ENCODE results near the gene CPA1.

The CPA1 gene

DNA sequence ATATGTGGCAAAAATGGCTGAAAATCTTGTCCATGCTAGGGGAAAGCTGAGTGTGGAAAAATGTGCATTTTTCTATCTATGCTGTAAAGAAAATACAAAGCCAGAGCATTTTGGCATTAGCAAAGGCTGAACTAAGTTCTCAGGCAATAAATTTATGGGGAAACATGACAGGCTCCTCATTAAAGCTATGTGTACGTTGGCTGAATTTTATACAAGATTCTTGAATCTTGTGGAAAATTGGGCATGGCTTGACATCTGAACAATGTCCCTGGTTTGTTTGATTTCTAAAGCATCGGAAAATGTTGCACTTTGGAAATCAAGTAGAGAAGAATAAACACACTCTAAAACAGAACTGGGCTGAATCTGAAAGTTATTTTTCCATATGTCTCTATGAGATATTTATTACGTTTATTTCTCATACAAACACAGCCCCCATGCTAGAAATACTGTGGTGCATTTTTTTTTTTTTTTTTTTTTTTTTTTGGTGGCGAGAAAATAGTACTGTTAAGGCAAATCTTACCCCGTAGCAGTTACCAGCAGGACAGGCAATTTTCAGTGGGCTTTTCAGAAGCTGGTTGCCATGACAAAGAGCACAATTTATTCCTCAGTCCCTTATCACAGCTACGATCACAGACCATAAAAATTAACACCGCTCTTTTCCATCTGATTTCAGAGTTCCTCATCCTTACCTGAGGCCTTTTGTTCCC, 16.9 kb downstream of the CPA1 start:
- DNase-seq: no peak

DNA sequence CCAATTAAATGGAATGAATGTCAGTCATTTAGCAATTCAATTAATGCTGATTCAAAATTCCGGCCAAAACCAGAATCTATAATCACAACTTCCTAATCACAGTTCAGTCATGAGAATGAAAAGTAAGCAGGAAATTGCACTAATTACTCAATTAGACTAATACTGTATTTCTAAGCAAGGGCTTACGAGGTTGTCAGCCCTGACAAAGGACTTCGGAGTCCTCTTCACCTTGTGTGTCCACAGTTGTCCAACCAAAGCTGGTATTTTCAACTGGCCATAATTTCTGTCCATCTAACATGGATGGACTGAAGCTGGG, 17.4 kb downstream of the CPA1 start:
- no peak for DNase-seq

DNA sequence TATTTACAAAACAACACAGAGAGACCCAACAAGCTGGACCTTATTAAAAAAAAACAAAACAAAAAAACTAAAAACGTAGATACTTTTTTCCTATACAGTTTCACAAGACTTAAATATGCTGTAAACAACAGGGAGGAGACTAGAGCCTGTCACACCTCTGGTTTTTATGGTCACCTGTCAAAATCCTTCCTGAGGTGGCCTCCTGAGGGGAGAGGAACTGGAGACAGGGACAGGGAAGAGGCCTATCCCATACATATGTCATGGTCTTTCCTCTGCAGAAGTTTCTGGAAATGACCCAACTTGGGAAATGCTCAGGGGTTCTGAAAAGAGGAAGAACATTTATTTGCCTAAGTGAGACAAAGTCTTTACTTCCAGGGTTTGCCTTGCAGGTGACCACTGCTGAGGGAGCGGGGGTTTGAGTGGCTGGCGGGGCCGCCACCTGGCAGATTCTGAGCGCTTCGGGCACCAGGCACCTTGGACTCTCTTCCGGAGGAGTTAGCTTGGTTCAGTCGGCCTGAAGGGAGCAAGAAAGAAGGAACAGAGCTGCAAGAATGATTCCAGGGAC, 18.3 kb downstream of the CPA1 start:
- DNase-seq: no peak

DNA sequence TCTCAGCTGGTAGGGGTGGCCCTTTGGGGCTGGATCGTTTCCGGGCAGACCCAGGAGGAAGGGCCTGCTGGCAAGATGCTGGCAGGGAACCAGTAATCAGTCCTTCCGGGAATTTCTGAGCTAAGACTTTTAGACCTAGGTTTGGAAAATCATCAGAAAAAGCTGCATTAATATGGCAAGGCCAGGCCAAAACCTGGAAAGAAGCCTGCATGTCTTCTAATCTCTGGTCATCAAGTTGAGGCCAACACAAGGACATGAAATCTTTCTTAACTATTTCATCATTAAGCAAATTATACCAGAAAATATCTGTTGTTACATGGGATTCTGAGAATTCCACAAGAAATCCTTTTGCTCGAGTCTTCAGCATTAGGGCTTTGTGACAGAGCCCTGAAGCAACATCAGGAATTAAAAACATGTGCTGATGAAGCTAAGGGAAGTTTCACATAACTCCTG, 19.9 kb downstream of the CPA1 start:
- no peak for DNase-seq

DNA sequence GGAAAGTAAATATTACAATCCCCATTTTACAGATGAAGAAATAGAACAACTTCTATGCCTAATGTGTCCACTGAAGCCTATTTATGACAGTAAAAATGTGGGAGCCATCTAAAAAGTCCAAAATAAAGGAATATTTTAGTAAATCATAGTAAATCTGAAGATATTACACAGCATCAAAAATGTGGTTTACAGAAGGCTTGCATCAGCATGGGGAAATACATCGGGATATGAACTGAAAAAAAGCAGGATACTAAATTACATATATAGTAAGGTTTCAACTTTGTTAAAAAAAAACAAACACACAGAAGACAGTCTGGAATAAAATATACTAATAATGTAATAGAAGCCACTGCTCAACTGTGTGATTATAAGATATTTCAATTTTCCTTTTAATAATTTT, 20.8 kb downstream of the CPA1 start:
- no peak for DNase-seq

DNA sequence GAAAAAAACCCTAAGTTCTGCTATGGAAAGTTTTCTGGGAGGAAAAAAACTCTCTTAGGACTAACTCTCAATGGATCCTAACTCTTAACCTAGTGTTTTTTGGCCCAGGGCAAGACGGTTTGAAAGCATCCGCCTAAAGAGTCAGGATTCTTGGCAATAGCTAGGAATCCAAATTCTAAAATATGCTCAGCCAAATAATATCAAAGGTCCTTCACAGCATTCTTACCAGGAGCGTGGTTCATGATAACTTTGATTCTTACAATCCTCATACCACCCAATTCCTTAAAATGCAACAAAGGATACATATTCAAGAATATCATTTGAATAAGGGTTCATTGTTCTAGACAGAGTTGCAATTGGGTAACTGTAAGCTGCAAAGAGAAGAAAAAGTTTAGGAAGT, 21.3 kb downstream of the CPA1 start:
- no peak for DNase-seq

DNA sequence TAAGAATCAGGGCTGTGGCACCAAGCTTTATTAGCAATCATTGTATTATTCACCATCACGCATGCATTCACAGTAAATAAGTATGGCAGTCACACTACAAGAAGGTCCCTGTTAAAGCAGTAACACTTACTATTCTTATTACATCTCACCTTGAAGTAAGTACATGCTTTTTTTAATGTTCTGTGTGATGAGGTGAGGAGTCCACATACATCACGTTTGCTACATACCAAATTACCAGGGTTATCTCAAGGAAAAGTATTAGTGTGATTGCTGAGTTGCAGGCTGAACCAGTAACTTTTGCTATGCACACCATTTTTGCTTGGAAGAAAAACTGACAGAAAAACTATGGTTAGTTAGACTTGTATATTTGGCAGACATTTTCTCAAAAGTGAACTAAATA, 24.7 kb downstream of the CPA1 start:
- DNase-seq: no peak

DNA sequence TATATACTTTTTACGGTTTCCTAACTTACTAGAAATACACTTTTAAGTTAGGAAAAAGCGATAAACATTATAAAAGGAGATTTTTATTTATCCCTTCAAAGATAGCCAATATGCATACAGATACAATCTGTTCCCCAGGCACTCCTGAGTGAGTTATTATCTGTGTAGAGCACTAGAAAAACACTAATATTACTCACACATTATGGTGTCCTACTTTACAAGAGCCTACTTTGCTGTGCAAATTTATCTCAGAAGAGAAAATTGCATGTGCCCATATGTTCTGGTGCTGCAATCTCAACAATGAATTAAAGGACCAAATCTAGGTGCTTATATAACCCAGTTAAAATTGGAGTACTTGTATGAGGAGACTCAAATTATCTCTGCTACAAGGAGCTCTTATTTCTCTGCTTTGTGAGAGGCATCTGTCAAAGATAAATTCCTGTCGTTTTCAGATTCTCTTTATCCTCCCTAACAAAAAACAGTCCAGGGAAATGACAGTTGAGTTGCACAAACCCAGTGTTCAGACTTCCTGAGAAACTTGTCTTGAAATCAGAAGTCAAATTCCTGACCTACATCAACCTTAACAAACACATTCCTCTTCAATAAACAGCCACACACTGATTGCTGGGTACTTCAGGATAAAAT, 28.9 kb downstream of the CPA1 start:
- no peak for DNase-seq

DNA sequence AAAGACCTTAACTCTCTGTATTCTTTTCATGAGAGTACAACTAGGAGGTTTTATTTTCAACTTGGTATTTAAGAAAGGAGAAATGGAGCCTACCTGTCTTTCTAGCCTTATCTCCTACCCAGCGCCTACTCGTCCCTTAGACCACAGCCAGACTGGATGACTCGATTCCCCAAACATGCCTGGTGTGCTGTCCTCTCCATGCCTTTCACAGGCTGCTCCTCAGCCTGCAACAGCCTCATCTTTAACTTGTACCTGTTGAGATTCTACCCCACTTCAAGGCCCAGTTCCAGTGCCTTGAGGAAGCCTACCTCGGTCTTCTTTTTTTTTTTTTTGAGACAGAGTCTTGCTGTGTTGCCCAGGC, 29.4 kb downstream of the CPA1 start:
- no peak for DNase-seq

DNA sequence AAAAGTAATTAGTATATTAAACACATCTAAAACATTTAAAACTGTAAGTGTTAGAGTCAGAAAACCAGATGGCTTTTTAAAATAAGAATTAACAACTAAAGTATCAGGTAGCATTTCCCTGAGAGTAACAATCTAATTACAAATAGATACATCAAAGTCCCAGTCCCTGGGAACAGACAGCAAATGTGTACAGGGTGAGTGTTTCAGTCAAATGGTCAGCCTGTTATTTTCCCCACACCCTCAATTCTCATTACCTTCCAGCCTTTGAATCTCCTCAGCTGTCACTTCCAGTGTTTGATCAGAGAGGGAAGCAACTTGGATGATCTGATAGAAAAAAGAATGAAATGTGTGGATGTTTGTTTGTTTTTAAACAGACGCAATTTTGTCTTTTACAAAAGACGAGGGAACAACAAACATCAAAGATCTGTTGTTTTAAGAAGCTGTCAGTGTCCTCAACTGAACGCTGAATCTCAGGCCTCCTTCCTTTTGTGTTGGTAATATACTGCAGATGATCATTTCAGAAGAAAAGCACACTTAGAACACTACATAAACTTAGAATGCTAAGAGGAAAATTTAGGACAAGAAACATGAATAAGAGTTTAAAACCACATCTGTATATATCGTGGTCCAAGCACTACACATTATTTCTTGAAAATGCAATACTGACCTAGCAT, 30.7 kb downstream of the CPA1 start:
- no peak for DNase-seq

DNA sequence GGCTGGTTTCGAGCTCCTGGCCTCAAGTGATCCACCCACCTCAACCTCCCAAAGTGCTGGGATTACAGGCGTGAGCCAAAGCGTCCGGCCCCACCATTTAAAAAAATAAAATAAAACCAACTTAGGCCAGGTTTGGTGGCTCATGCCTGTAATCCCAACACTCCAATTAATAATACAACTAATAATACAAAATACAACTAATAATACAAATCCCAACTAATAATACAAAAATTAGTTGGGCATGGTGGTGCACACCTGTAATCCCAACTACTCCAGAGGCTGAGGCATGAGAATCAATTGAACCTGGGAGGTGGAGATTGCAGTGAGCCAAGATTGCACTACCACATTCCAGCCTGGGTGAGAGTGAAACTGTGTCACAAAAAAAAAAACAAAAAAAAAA, 32.9 kb downstream of the CPA1 start:
- no peak for DNase-seq

DNA sequence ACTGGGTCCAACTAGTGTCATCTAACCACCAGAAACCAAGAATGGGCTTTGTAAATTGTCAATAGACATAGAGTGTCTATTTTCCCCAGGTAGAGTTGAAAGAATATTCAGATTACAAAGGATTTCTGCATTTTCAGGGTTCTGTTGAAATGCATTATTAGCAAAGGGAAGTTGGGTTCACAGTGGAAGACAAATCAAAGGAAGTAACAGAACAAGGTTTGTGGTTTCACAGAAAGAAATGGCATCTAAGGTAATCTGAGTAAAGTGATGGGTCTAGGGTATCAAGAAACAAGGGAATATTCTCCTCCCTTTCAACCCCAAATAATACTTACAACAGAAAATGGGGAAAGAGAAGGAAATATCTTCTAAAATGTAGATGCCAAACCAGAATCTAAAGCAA, 34.7 kb downstream of the CPA1 start:
- no peak for DNase-seq

DNA sequence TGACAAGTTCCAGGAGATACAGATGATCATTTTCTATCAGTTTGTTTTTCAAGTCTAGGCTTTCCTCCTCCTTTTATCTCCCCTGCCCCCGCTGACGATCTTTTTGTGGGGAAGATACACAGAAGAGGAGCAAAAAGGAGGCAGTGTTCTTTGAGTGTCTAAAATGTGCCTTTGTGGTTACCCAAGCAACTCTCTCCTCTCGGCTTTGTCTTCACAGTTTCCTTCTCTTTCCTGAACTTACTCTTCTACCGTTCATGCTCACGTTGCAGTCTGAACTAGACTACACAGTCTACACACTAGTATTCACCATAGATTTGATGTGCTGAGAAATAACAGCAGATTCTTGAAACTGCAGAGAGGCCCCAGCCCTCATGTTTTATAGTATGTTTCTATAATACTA, 36.9 kb downstream of the CPA1 start:
- DNase-seq: no peak

DNA sequence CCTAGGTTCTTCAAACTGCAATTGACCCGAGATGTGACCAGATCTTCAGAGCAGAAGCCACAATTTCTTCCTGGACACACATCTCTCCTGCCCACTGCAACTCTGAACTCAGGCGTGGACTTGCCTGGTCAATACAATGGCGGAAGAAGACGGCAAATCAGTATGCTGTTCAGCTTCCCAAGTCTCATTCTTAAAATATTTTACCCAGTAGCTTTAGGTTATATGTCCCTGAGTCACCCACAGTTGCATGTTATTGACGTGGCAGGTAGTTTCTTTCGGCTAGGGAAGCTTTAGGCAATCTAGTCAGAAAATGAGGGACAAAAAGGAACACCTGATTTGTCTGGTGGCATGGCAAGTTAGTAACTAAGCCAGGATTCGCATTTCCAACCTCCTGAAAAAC, 38.0 kb downstream of the CPA1 start:
- no peak for DNase-seq

DNA sequence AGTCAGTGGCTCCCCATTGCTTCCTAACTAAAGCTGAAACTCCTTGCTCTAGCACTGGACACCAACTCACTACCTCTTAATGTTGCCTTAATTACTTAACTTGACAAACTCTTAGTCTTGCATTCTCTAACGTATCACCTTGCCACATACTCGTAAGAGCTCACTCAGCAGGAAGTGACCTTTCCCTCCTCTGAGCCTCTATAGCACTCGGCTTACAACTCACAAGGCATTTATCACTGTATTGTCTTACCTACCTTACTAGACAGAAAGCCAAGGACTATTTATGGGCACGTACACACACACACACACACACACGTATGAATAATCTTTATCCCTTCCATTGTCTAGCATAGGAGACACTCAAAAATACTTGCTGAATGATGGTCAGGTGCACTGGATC, 39.4 kb downstream of the CPA1 start:
- DNase-seq: no peak

DNA sequence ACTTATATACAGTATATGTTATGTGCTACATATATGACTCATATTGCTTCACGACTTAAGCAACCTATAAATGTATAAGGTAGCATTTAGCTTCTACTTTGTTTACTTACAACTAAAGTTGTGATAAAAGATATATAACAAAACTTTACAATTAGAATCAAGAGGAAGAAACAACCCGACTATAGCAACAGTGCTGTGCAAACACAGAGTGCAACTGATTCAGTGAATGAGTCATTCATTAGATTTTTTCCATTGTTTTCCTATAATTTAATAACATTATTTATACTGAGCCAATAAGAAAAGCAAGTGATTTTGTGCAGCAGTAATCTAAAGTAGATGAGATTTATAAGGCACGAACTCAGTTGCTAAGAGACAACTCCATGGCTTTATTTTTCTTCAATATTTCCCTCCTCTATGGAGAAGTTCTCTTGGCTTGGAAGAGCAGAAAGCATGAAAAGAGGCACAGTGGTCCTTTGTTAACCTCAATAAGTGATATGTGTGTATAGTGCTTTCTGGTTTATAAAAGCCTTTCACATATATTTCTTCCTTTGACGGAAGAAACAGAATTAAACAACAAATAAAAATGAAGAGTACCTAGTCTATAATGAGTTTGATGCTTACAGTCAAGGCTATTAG, 40.8 kb downstream of the CPA1 start:
- DNase-seq: no peak

DNA sequence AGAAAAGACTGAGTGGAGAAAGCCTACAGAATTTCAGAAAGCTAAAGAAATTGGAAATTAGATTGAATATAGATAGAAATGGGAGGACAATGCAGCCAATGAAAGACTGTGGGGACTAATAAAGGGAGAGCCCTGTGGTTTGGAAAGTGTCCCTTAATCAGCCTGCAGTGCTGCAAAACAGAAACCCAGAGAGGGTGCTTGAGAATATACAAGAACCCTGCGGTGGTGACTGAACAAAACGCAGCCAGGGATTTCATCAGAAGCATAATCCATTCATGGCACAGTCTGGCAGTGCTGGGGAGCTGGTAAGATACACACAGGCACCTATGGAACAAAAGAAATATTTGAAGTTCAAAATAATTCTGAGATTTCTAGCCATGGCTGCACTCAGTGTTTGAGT, 41.4 kb downstream of the CPA1 start:
- no peak for DNase-seq

DNA sequence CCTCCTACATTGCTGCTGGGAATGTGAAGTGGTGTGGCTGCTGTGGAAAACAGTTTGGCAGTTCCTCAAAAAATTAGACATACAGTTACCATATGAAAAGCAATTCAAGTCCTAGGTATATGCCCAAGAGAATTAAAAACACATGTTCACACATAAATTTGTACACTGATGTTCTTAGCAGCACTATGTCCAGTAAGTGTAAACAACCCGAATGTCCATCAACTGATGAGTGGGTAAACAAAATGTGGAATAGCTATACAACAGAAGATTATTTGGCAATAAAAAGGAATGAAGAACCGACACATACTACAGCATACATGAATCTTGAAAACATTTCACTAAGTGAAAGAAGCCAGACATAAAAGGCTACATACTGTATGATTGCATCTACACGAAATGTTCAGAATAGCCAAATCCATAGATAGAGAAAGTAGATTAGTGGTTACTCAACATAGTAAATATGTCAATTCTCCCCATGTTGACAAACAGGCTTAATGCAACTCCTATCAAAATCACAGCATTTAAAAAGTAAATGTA, 43.3 kb downstream of the CPA1 start:
- DNase-seq: no peak

DNA sequence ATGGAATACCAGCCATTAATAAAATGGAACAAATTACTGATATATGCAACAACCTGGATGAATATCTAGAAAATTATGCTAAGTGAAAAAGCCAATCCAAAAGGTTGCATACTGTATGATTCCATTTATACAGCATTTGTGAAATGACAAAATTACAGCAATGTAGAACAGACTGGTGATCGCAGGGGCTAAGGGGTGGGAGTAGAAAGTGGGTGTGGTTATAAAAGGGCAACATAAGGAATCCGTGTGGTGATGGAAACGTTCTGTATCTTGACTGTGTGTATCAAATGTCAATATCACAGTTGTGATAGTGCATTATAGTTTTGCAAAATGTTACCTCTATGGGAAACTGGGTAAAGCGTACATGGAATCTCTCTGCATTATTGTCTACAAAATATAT, 45.5 kb downstream of the CPA1 start:
- DNase-seq: no peak

DNA sequence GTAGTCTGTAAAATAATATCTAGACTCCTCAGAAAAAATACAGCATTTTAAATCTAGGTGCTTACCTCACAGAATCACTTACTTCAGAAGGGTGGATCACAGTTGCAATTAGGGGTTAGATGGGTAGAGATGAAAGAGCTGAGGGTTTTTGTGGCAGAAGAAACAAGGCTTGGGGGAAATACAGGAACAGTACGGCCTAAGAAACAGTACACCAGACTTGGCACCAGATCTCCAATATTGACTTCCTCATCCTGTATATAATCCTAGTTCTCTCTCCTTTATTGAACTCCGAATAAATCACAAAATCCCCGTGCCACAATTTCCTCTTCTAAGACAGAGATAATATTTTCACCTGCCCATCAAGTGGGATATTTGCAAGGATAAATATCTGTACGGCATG, 46.3 kb downstream of the CPA1 start:
- DNase-seq: no peak

DNA sequence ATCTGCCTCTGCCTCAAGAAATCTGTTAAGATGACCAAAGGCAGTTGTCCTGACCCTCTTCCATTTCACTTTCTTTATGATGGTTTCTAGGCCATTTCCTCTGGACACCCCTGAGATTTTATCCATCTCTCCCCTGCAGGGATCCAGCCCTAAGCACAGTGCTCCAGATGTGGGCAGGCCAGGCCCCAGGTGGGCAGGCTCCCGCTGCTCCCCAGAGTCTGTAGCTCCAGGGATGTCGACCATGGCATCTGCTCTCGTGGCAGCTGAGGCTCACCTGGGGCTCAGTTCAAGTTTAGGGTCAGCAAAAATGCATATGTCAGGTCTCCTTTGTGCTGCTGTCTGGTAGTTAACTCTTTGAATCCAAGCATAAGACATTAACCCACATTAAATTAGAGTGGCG, 48.7 kb downstream of the CPA1 start:
- DNase-seq: no peak

DNA sequence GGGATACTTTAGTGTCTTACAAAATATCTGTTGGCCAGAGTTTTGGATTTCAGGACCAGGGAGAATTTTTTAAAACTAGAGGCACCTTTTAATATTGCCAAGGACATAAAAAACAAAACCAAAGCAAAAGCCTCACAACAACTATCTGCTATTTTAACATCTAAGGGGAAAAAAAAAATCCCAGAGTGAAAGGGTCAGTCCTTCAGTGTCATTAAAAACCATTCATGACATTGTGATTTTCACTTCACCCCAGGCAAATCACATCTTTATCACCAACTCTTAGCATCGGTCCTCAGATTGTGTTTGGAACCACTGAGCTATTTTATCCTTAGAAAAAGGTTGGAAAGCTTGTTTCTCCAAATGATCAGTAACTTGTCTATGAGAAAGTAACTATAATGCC, 49.8 kb downstream of the CPA1 start:
- DNase-seq: no peak

DNA sequence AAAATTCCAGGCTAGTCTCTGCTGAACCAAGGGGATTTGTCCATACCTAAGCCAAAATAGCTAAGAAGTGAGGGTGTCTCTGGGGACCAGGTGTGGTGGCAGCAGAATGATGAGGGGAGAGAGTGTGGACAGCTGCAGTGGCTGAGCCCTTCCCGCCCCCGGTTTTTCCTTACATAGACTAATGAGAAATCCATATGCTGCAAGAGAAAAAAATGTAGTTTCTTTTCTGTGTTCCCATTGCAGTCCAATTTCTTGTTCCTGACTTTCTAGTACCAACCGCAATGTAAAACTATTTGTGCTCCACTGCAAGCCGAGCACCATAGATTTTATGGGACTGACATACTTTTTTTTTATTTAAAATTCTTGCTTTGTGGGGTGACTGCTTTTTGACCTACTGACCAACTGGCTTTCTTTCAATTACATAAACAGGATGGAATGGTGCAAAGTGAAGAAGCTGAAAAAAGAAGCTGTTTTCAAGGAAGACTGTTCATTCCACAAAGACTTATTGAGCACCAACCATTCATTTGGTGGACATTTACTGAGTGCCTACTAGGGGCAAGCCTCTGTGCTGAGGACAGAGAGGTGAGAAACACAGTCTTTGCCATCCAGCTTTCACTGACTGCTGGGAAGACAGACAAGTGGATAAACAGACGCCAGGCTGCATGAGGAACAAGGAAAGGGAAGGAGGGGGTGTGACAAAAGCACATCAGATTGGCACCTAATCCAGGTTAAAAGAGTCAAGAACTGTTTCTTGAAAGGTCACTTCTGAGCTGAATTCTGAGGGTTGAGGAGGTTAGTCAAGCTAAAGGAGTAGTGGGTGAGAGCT, 50.8 kb downstream of the CPA1 start:
- DNase-seq: no peak
